IMR-90 (cell line): ENCODE results near the gene CPLX3. TPM values are rescaled to one million over a fixed set of nuclear protein-coding genes. Genes with fewer than 3 reads are reported as not detected.

Experiments used
- ATAC-seq: fragments of 200-7000 bp; cut with Tn5 transposase; 2 replicates; pipeline ENCODE4 v1.9.1; 2020; ENCODE audit warnings: low read depth, mild to moderate bottlenecking, moderate library complexity
- BruUV-seq: library from RNA; stranded (reverse); fragments of 400-500 nt; replicated peaks from 2 replicates; lab custom pipeline; 2021; lab: Mats Ljungman, UMichigan
- CTCF ChIA-PET: fragments of 300-600 bp; formaldehyde crosslinking; extraction: SDS; loops from one replicate; lab custom pipeline; 2021; ENCODE audit warnings: antibody characterized with exemption; lab: Yijun Ruan, JAX
- POLR2A ChIA-PET: fragments of 300-600 bp; sonication (Branson Sonifier 250); formaldehyde crosslinking; loops from one replicate; lab custom pipeline; 2022; ENCODE audit warnings: antibody characterized with exemption; ENCODE audit not compliant: unreplicated experiment; lab: Charles Lee
- DNase-seq: peaks from one replicate; pipeline ENCODE4 v3.0.0; 2013
- H2AFZ ChIP-seq: replicated peaks from 2 replicates; pipeline ENCODE3; 2013; ENCODE audit warnings: low read length, mild to moderate bottlenecking; ENCODE audit not compliant: poor library complexity
- H2AK5ac ChIP-seq: 2 replicates; pipeline ENCODE4 v1.6.1; 2013; ENCODE audit warnings: low read depth, low read length, inconsistent platforms
- H2AK9ac ChIP-seq: replicated peaks from 2 replicates; pipeline ENCODE3; 2013; ENCODE audit warnings: mild to moderate bottlenecking, low read depth, low read length, moderate library complexity; ENCODE audit not compliant: poor library complexity
- H2BK120ac ChIP-seq: 2 replicates; pipeline ENCODE4 v1.6.1; 2013; ENCODE audit warnings: low read depth, low read length, inconsistent platforms
- H2BK15ac ChIP-seq: 3 replicates; pipeline ENCODE4 v1.6.1; 2013; ENCODE audit warnings: low read depth, low read length, inconsistent platforms
- H2BK20ac ChIP-seq: 2 replicates; pipeline ENCODE4 v1.6.1; 2013; ENCODE audit warnings: low read depth, mild to moderate bottlenecking, inconsistent platforms, low read length, moderate library complexity
- H2BK5ac ChIP-seq: 2 replicates; pipeline ENCODE4 v1.6.1; 2013; ENCODE audit warnings: mild to moderate bottlenecking, low read depth, low read length, inconsistent platforms; ENCODE audit not compliant: poor library complexity, severe bottlenecking
- H3K14ac ChIP-seq: replicated peaks from 2 replicates; pipeline ENCODE4 v1.6.1; 2013; ENCODE audit warnings: low read depth, low read length, inconsistent platforms
- H3K18ac ChIP-seq: 2 replicates; pipeline ENCODE4 v1.6.1; 2013; ENCODE audit warnings: low read depth, low read length, control low read depth
- H3K23ac ChIP-seq: 2 replicates; pipeline ENCODE4 v1.6.1; 2013; ENCODE audit warnings: low read depth, low read length, inconsistent platforms
- H3K27ac ChIP-seq: 2 replicates; pipeline ENCODE4 v1.5.1; 2013; ENCODE audit warnings: mild to moderate bottlenecking, control low read depth, low read length; ENCODE audit not compliant: insufficient read depth
- H3K27me3 ChIP-seq: 2 replicates; pipeline ENCODE4 v1.6.1; 2013; ENCODE audit warnings: low read length; ENCODE audit not compliant: control insufficient read depth, insufficient read depth
- H3K36me3 ChIP-seq: 2 replicates; pipeline ENCODE4 v1.6.1; 2013; ENCODE audit warnings: low read length, mixed read lengths; ENCODE audit not compliant: control insufficient read depth, insufficient read depth
- H3K4ac ChIP-seq: 2 replicates; pipeline ENCODE4 v1.6.1; 2013; ENCODE audit warnings: low read depth, low read length, inconsistent platforms
- H3K4me1 ChIP-seq: 2 replicates; pipeline ENCODE4 v1.6.1; 2013; ENCODE audit warnings: low read length, mixed read lengths; ENCODE audit not compliant: control insufficient read depth, insufficient read depth
- H3K4me2 ChIP-seq: 2 replicates; pipeline ENCODE4 v1.6.1; 2013; ENCODE audit warnings: low read depth, mild to moderate bottlenecking, control low read depth, low read length, moderate library complexity
- H3K4me3 ChIP-seq: 2 replicates; pipeline ENCODE4 v1.5.1; 2013; ENCODE audit warnings: low read depth, mild to moderate bottlenecking, control low read depth, low read length, moderate library complexity; ENCODE audit not compliant: insufficient read depth
- H3K56ac ChIP-seq: 2 replicates; pipeline ENCODE4 v1.6.1; 2013; ENCODE audit warnings: low read length, inconsistent platforms; ENCODE audit not compliant: insufficient read depth; ENCODE audit errors: extremely low read depth
- H3K79me1 ChIP-seq, 2 experiments: 2 replicates each; pipeline ENCODE4 v1.6.1; 2013; ENCODE audit warnings: low read length in 2 of 2, inconsistent platforms in 1 of 2, low read depth in 1 of 2
- H3K9ac ChIP-seq: 2 replicates; pipeline ENCODE4 v1.6.1; 2013; ENCODE audit warnings: low read depth, low read length, control low read depth
- H3K9me1 ChIP-seq: 2 replicates; pipeline ENCODE4 v1.6.1; 2013; ENCODE audit warnings: low read length, inconsistent platforms; ENCODE audit not compliant: insufficient read depth
- H3K9me3 ChIP-seq: 2 replicates; pipeline ENCODE4 v1.6.1; 2013; ENCODE audit warnings: low read length; ENCODE audit not compliant: control insufficient read depth, insufficient read depth
- H4K20me1 ChIP-seq: 2 replicates; pipeline ENCODE4 v1.6.1; 2013; ENCODE audit warnings: low read length, inconsistent platforms; ENCODE audit not compliant: insufficient read depth
- H4K5ac ChIP-seq: 2 replicates; pipeline ENCODE4 v1.6.1; 2013; ENCODE audit warnings: mild to moderate bottlenecking, low read depth, low read length, control low read depth
- H4K8ac ChIP-seq, 2 experiments: 2 replicates each; pipeline ENCODE4 v1.6.1; 2013; ENCODE audit warnings: low read depth in 2 of 2, low read length in 2 of 2, control low read depth in 1 of 2, inconsistent platforms in 1 of 2
- H4K91ac ChIP-seq: 2 replicates; pipeline ENCODE4 v1.6.1; 2013; ENCODE audit warnings: low read depth, low read length, inconsistent platforms; ENCODE audit not compliant: insufficient read depth
- BHLHE40 ChIP-seq: fragments of 150-350 bp; IDR thresholded peaks from 2 replicates; pipeline ENCODE4 v1.6.1; 2016; ENCODE audit warnings: mild to moderate bottlenecking, low read depth, low read length
- CEBPB ChIP-seq: IDR thresholded peaks from 2 replicates; pipeline ENCODE4 v1.6.1; 2012; ENCODE audit warnings: low read depth, low read length, improper control_type of control experiment
- CHD1 ChIP-seq: IDR thresholded peaks from 2 replicates; pipeline ENCODE4 v1.6.1; 2012; ENCODE audit warnings: low read depth, low read length, improper control_type of control experiment
- FOS ChIP-seq: fragments of 150-350 bp; IDR thresholded peaks from 2 replicates; pipeline ENCODE4 v1.6.1; 2016; ENCODE audit warnings: low read depth, low read length
- MAFK ChIP-seq: IDR thresholded peaks from 2 replicates; pipeline ENCODE4 v1.6.1; 2012; ENCODE audit warnings: low read depth, low read length, improper control_type of control experiment
- MAZ ChIP-seq: IDR thresholded peaks from 2 replicates; pipeline ENCODE4 v1.6.1; 2012; ENCODE audit warnings: low read depth, mild to moderate bottlenecking, low read length, improper control_type of control experiment, moderate library complexity, borderline replicate concordance
- MXI1 ChIP-seq: IDR thresholded peaks from 2 replicates; pipeline ENCODE4 v1.6.1; 2012; ENCODE audit warnings: low read depth, mild to moderate bottlenecking, low read length, moderate library complexity, borderline replicate concordance
- NFE2L2 ChIP-seq: fragments of 150-350 bp; IDR thresholded peaks from 2 replicates; pipeline ENCODE4 v1.6.1; 2016; ENCODE audit warnings: low read depth, mild to moderate bottlenecking, low read length
- POLR2A ChIP-seq: IDR thresholded peaks from 2 replicates; pipeline ENCODE4 v1.6.1; 2012; ENCODE audit warnings: mild to moderate bottlenecking, low read depth, low read length
- RAD21 ChIP-seq: IDR thresholded peaks from 2 replicates; pipeline ENCODE4 v1.6.1; 2012; ENCODE audit warnings: low read length, improper control_type of control experiment
- RCOR1 ChIP-seq: IDR thresholded peaks from 2 replicates; pipeline ENCODE4 v1.6.1; 2012; ENCODE audit warnings: mild to moderate bottlenecking, low read length, improper control_type of control experiment; ENCODE audit not compliant: insufficient replicate concordance
- RFX5 ChIP-seq: IDR thresholded peaks from 2 replicates; pipeline ENCODE4 v1.8.0; 2012; ENCODE audit warnings: low read depth, mild to moderate bottlenecking, low read length, moderate library complexity
- SMC3 ChIP-seq: fragments of 150-350 bp; IDR thresholded peaks from 2 replicates; pipeline ENCODE4 v1.6.1; 2016; ENCODE audit warnings: low read depth, mild to moderate bottlenecking, antibody characterized with exemption, low read length, moderate library complexity
- WGBS, 2 experiments: methylation state at CpG; one replicate each; pipeline versions ENCODE4 v1.1.5 to v1.1.7; 2013; ENCODE audit warnings: missing lambda C conversion rate in 2 of 2; ENCODE audit not compliant: insufficient read length in 1 of 2; ENCODE audit errors: extremely low coverage in 2 of 2; 5-methylcytosine and 5-hydroxymethylcytosine counted together
- dilution Hi-C: fragments of 300-500 bp; cut with HindIII; formaldehyde crosslinking; loops from one replicate; pipeline ENCODE4 v1.14.3; 2018; ENCODE audit warnings: low sequenced_read_pairs; ENCODE audit not compliant: unreplicated experiment
- in situ Hi-C: fragments of 300-500 bp; cut with MboI; formaldehyde crosslinking; loops from 3 replicates; pipeline ENCODE4 v1.14.3; 2019; ENCODE audit warnings: low sequenced_read_pairs, inconsistent platforms, mixed read lengths
- intact Hi-C: fragments of 100-400 bp; cut with micrococcal nuclease; formaldehyde crosslinking; loops from 2 replicates; pipeline ENCODE4 v1.10.0; 2022
- polyA plus RNA-seq, 3 experiments: library from polyadenylated mRNA; depleted of rRNA; stranded (reverse); fragments of >200 nt; gene quantifications; 2 replicates each; pipeline ENCODE4 v1.2.3, GENCODE V29; 2012; ENCODE audit warnings: low replicate concordance in 1 of 3
- total RNA-seq: library from RNA; depleted of rRNA; stranded (reverse); fragments of >200 nt; gene quantifications from 2 replicates; pipeline ENCODE4 v1.2.3, GENCODE V29; 2012
- TF ChIP-seq, protein P1 (sequence below): fragments of 150-350 bp; IDR thresholded peaks from 2 replicates; pipeline ENCODE4 v1.6.1; 2016; ENCODE audit warnings: low read depth, mild to moderate bottlenecking, low read length, moderate library complexity, borderline replicate concordance
- TF ChIP-seq, protein P2 (sequence below): conservative IDR thresholded peaks from 2 replicates; pipeline ENCODE4 v1.5.1; 2012; ENCODE audit warnings: mild to moderate bottlenecking, low read depth, low read length, improper control_type of control experiment
- TF ChIP-seq, protein P3 (sequence below): fragments of 150-350 bp; IDR thresholded peaks from 2 replicates; pipeline ENCODE4 v1.6.1; 2017; ENCODE audit warnings: mild to moderate bottlenecking, antibody characterized with exemption, low read length, low read depth

The CPLX3 gene
- total and polyA plus RNA-seq, 2 of the 4 experiments (the other 2 are of a cell fraction) = not detected

DNA sequence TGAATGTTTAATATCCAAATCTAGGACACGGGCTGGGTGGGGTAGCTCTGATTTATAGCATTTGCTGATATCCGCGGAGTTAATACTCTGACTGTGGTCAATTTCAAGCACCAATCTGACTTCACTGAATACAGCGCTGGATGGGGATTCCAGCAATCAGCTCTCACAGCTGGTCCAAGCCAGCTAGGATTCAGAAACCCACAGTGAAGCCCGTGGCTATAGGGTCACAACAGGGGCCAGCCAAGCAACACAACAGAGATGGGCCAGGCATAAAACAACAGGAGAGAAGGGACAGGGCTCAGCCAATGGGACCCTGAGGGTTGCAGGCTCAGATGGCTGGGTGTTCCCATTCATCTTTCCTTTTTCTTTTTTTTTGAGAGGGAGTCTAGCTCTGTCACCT is 19.1 kb upstream of the CPLX3 start:
- Histone ChIP-seq H2BK120ac (no peak overlapping the region), H3K4me2 (no peak overlapping the region), H3K9me1 (peaks cover 5% of the 10 kb centered on the region), H3K4ac (no peak overlapping the region), H2AFZ (no peak overlapping the region), H4K20me1 (peaks cover 5% of the 10 kb centered on the region; the same call in 1 of the 2 replicates), H3K14ac (no peak overlapping the region), H3K27me3 (no peaks in the 10 kb centered on the region), H3K9me3 (no peaks in the 10 kb centered on the region), H2BK15ac (no peak overlapping the region), H3K18ac (no peak overlapping the region), H4K91ac (no peak overlapping the region), H3K4me1 (no peaks in the 10 kb centered on the region), H4K5ac (no peak overlapping the region), H3K9ac (no peak overlapping the region), H2AK9ac (no peak overlapping the region), H3K27ac (no peak overlapping the region), H3K23ac (no peak overlapping the region), H2BK20ac (no peak overlapping the region), H2BK5ac (no peak overlapping the region), H3K56ac (no peak overlapping the region), H3K4me3 (no peak overlapping the region), H4K8ac (no peak overlapping the region), H3K36me3 (peaks cover 14% of the 10 kb centered on the region), H2AK5ac (no peak overlapping the region), H3K79me1 (peaks cover 0 to 3% of the 10 kb centered on the region in 2 experiments; a peak in 1 of 4 replicates)
- no peak for TF ChIP-seq CHD1
- TF ChIP-seq, protein P1, sequence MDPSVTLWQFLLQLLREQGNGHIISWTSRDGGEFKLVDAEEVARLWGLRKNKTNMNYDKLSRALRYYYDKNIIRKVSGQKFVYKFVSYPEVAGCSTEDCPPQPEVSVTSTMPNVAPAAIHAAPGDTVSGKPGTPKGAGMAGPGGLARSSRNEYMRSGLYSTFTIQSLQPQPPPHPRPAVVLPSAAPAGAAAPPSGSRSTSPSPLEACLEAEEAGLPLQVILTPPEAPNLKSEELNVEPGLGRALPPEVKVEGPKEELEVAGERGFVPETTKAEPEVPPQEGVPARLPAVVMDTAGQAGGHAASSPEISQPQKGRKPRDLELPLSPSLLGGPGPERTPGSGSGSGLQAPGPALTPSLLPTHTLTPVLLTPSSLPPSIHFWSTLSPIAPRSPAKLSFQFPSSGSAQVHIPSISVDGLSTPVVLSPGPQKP = no peak
- TF ChIP-seq, protein P2, sequence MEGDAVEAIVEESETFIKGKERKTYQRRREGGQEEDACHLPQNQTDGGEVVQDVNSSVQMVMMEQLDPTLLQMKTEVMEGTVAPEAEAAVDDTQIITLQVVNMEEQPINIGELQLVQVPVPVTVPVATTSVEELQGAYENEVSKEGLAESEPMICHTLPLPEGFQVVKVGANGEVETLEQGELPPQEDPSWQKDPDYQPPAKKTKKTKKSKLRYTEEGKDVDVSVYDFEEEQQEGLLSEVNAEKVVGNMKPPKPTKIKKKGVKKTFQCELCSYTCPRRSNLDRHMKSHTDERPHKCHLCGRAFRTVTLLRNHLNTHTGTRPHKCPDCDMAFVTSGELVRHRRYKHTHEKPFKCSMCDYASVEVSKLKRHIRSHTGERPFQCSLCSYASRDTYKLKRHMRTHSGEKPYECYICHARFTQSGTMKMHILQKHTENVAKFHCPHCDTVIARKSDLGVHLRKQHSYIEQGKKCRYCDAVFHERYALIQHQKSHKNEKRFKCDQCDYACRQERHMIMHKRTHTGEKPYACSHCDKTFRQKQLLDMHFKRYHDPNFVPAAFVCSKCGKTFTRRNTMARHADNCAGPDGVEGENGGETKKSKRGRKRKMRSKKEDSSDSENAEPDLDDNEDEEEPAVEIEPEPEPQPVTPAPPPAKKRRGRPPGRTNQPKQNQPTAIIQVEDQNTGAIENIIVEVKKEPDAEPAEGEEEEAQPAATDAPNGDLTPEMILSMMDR = no peak
- TF ChIP-seq SMC3 = no peak
- TF ChIP-seq, protein P3, sequence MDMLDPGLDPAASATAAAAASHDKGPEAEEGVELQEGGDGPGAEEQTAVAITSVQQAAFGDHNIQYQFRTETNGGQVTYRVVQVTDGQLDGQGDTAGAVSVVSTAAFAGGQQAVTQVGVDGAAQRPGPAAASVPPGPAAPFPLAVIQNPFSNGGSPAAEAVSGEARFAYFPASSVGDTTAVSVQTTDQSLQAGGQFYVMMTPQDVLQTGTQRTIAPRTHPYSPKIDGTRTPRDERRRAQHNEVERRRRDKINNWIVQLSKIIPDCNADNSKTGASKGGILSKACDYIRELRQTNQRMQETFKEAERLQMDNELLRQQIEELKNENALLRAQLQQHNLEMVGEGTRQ = no peak
- no peak for TF ChIP-seq RCOR1
- no peak for TF ChIP-seq CEBPB
- no peak for TF ChIP-seq RFX5
- no peak for TF ChIP-seq NFE2L2
- no peak for TF ChIP-seq RAD21
- no peak for TF ChIP-seq MAFK
- TF ChIP-seq BHLHE40 = no peak
- no peak for TF ChIP-seq MXI1
- TF ChIP-seq MAZ = no peak
- TF ChIP-seq POLR2A = no peak
- no peak for TF ChIP-seq FOS
- BruUV-seq = no TSS peak
- intact Hi-C loops = no loop called here
- ATAC-seq = no peak
- dilution Hi-C loops = no loop called here
- WGBS, 2 experiments = 76% methylated on average over 5 of the region's 5 CpGs; no CpG with 5 or more reads in 1 of the 2 experiments
- DNase-seq = peak; percentile 28
- CTCF ChIA-PET = no interaction called here
- in situ Hi-C loops = no loop called here
- POLR2A ChIA-PET = no interaction called here
